HepG2 (cell line): ENCODE results near the gene FAM117B. TPM values are rescaled to one million over a fixed set of nuclear protein-coding genes. Genes with fewer than 3 reads are reported as not detected.

Experiments used
- ATAC-seq: fragments of 200-7000 bp; cut with Tn5 transposase; 3 replicates; pipeline ENCODE4 v1.9.1; 2020; ENCODE audit warnings: mild to moderate bottlenecking, moderate library complexity
- BruUV-seq: library from RNA; stranded (reverse); fragments of 400-500 nt; replicated peaks from 2 replicates; lab custom pipeline; 2021; lab: Mats Ljungman, UMichigan
- CTCF ChIA-PET: fragments of 300-600 bp; formaldehyde crosslinking; extraction: SDS; loops from one replicate; lab custom pipeline; 2021; ENCODE audit warnings: low total read pairs, inconsistent platforms, low intra/inter-chr PET ratio; lab: Yijun Ruan, JAX
- POLR2A ChIA-PET: fragments of 350-600 bp; sonication (Branson Sonifier 250); formaldehyde crosslinking; loops from one replicate; lab custom pipeline; 2020; ENCODE audit warnings: antibody characterized with exemption, inconsistent platforms; lab: Yijun Ruan, JAX
- DNase-seq: peaks from one replicate; pipeline ENCODE4 v3.0.0-alpha.2; 2015; ENCODE audit warnings: low spot score
- FAIRE-seq: peaks from 3 replicates; lab custom pipeline; 2011; peaks lifted over from hg19 to GRCh38; lab: Jason Lieb, UNC
- H2AFZ ChIP-seq: one replicate; pipeline ENCODE4 v1.6.1; 2011; ENCODE audit warnings: low read length, inconsistent platforms
- H3K27ac ChIP-seq: fragments of 300-600 bp; 3 replicates; pipeline ENCODE4 v1.8.0; 2011; ENCODE audit warnings: mixed run types, mild to moderate bottlenecking, mixed read lengths, low read length, inconsistent platforms; ENCODE audit not compliant: insufficient read depth; ENCODE audit errors: extremely low read length
- H3K27me3 ChIP-seq, 2 experiments: fragments of 200-600 bp in 1 of 2; 2 replicates in 1 of 2; 3 replicates in 1 of 2; pipeline versions ENCODE4 v1.6.0 to v1.8.0; 2011; ENCODE audit warnings: low read length in 2 of 2, mild to moderate bottlenecking in 2 of 2, moderate library complexity in 2 of 2, inconsistent platforms in 1 of 2; ENCODE audit not compliant: insufficient read depth in 2 of 2, control insufficient read depth in 1 of 2
- H3K36me3 ChIP-seq, 2 experiments: fragments of 200-600 bp in 1 of 2; replicated peaks in 1 of 2; 2 replicates in 1 of 2; 3 replicates in 1 of 2; pipeline versions ENCODE4 v1.5.1 to v1.8.0; 2011; ENCODE audit warnings: low read length in 2 of 2, inconsistent platforms in 1 of 2; ENCODE audit not compliant: insufficient read depth in 2 of 2, control insufficient read depth in 1 of 2
- H3K4me1 ChIP-seq: 2 replicates; pipeline ENCODE4 v1.5.1; 2012; ENCODE audit warnings: low read length, inconsistent platforms; ENCODE audit not compliant: insufficient read depth
- H3K4me2 ChIP-seq: 2 replicates; pipeline ENCODE4 v1.6.0; 2011; ENCODE audit warnings: low read depth, low read length, inconsistent platforms
- H3K4me3 ChIP-seq, 3 experiments: fragments of 200-600 bp in 1 of 3; sonication (generic), shearing (Covaris generic) in 1 of 3; replicated peaks in 1 of 3; 2 replicates each; pipeline ENCODE4 v1.5.1; 2011 to 2016; ENCODE audit warnings: low read length in 3 of 3, inconsistent platforms in 2 of 3, low read depth in 2 of 3, mild to moderate bottlenecking in 2 of 3, control low read depth in 1 of 3, mixed read lengths in 1 of 3; ENCODE audit not compliant: insufficient read depth in 1 of 3
- H3K79me2 ChIP-seq: one replicate; pipeline ENCODE4 v1.6.1; 2011; ENCODE audit warnings: low read length, inconsistent platforms; ENCODE audit not compliant: insufficient read depth
- H3K9ac ChIP-seq: 2 replicates; pipeline ENCODE4 v1.6.0; 2011; ENCODE audit warnings: mild to moderate bottlenecking, low read depth, low read length, inconsistent platforms; ENCODE audit not compliant: insufficient read depth
- H3K9me3 ChIP-seq: 2 replicates; pipeline ENCODE4 v1.5.1; 2012; ENCODE audit warnings: mild to moderate bottlenecking, low read length
- H4K20me1 ChIP-seq: 2 replicates; pipeline ENCODE4 v1.6.0; 2011; ENCODE audit warnings: inconsistent platforms, mild to moderate bottlenecking, low read length, moderate library complexity; ENCODE audit not compliant: insufficient read depth
- ATF7 ChIP-seq, 2 experiments: fragments of 450-650 bp in 1 of 2; sonication (generic) in 1 of 2; formaldehyde crosslinking in 1 of 2; IDR thresholded peaks; 2 replicates each; pipeline versions ENCODE4 v1.4.0 to v1.6.1; 2016 to 2020; ENCODE audit warnings: antibody characterized with exemption in 1 of 2, mild to moderate bottlenecking in 1 of 2, missing genetic modification reagents in 1 of 2
- CREB1 ChIP-seq, 2 experiments: fragments of 450-650 bp in 1 of 2; IDR thresholded peaks; 2 replicates each; pipeline ENCODE4 v1.6.1; 2016 to 2017; ENCODE audit warnings: control low read depth in 1 of 2, mild to moderate bottlenecking in 1 of 2, missing compliant biosample characterization in 1 of 2, missing genetic modification characterization in 1 of 2
- PAWR ChIP-seq: sonication (generic); formaldehyde crosslinking; IDR thresholded peaks from 2 replicates; pipeline ENCODE4 v1.4.0; 2020; ENCODE audit warnings: missing genetic modification reagents, mild to moderate bottlenecking, borderline replicate concordance
- YEATS4 ChIP-seq: sonication (generic); formaldehyde crosslinking; IDR thresholded peaks from 2 replicates; pipeline ENCODE4 v1.4.0; 2020; ENCODE audit warnings: missing genetic modification reagents, borderline replicate concordance
- ZBTB38 ChIP-seq: sonication (generic); formaldehyde crosslinking; IDR thresholded peaks from 2 replicates; pipeline ENCODE4 v1.5.1; 2020; ENCODE audit warnings: mild to moderate bottlenecking, missing genetic modification reagents
- ZNF558 ChIP-seq: sonication (generic); formaldehyde crosslinking; IDR thresholded peaks from 2 replicates; pipeline ENCODE4 v1.9.0; 2022; ENCODE audit warnings: mild to moderate bottlenecking, missing genetic modification reagents, borderline replicate concordance
- whole genome bisulfite sequencing: methylation state at CpG from one replicate; pipeline ENCODE4 v1.1.6; 2017; ENCODE audit warnings: low lambda C conversion rate; 5-methylcytosine and 5-hydroxymethylcytosine counted together
- in situ Hi-C: cut with HindIII; loops from 2 replicates; pipeline ENCODE4 v1.10.0; 2017; ENCODE audit warnings: low pct_unique_long_range_greater_than_20kb; ENCODE audit not compliant: extremely low pct_ligation_motif_present
- intact Hi-C: fragments of 100-400 bp; cut with micrococcal nuclease; formaldehyde crosslinking; loops from one replicate; pipeline ENCODE4 v1.10.0; 2022; ENCODE audit not compliant: unreplicated experiment
- polyA plus RNA-seq, 8 experiments: library from polyadenylated mRNA; depleted of rRNA in 3 of 8; stranded (reverse) in 7 of 8; unstranded in 1 of 8; fragments of >200 nt; fragmentation: Illumina TruSeq in 4 of 8; extraction: Trizol in 4 of 8; gene quantifications; 2 replicates each; pipeline versions ENCODE4 v1.2.1 to v1.2.3, GENCODE V29; 2011 to 2016; ENCODE audit warnings: low read depth in 4 of 8, missing spikeins in 1 of 8, mixed read lengths in 1 of 8; ENCODE audit not compliant: insufficient read depth in 1 of 8
- total RNA-seq, 5 experiments: library from RNA; depleted of rRNA; stranded (reverse); fragments of >200 nt; fragmentation: Illumina TruSeq; extraction: Trizol; gene quantifications; 2 replicates each; pipeline ENCODE4 v1.2.3, GENCODE V29; 2016; ENCODE audit warnings: low read depth in 1 of 5

The FAM117B gene
- total and polyA plus RNA-seq, 2 of the 13 experiments (the other 11 are each of a cell fraction or from before 2014, with no cell fraction given) = 5.8 to 11.0 TPM

GRCh38 chr2:202632682-202633290, 2.0 kb upstream of the FAM117B start:
- BruUV-seq = no TSS peak
- H3K9me3 ChIP-seq = no peaks in the 10 kb centered on the region
- peaks cover 19% of the 10 kb centered on the region for H3K79me2 ChIP-seq
- no peaks in the 10 kb centered on the region for H3K36me3 ChIP-seq
- H4K20me1 ChIP-seq = peaks cover 13% of the 10 kb centered on the region; the same call in 1 of the 2 replicates
- in situ Hi-C loops = no loop called here
- POLR2A ChIA-PET = no interaction called here
- H2AFZ ChIP-seq = no peak overlapping the region
- peaks cover 34% of the 10 kb centered on the region for H3K4me1 ChIP-seq
- CTCF ChIA-PET = no interaction called here
- WGBS = 81% methylated on average over 4 of the region's 4 CpGs
- no peak overlapping the region for H3K9ac ChIP-seq
- intact Hi-C loops = loop anchor here (10.0 kb wide), 1 partner anchor 382 kb away; the partner anchor contains the start of gene NBEAL1
- H3K4me3 ChIP-seq = no peak overlapping the region
- DNase-seq (no peak), FAIRE-seq (no peak), ATAC-seq (no peak)
- no peak overlapping the region for H3K4me2 ChIP-seq
- H3K27me3 ChIP-seq = no peaks in the 10 kb centered on the region; a peak in 1 of 5 replicates
- 0 out of 2 replicates have a peak, but pooled peaks have one; percentile 33 for TF ChIP-seq ATF7 (IDR thresholded peaks at IDR 0.05)
- TF ChIP-seq ATF7 (CRISPR knock-in tag; IDR thresholded peaks at IDR 0.05) = no peak
- TF ChIP-seq PAWR (CRISPR knock-in tag) = no peak
- peak; percentile 78 for TF ChIP-seq CREB1 (IDR thresholded peaks at IDR 0.05)
- TF ChIP-seq CREB1 (CRISPR knock-in tag; IDR thresholded peaks at IDR 0.05) = no peak
- H3K27ac ChIP-seq = no peak overlapping the region

DNA sequence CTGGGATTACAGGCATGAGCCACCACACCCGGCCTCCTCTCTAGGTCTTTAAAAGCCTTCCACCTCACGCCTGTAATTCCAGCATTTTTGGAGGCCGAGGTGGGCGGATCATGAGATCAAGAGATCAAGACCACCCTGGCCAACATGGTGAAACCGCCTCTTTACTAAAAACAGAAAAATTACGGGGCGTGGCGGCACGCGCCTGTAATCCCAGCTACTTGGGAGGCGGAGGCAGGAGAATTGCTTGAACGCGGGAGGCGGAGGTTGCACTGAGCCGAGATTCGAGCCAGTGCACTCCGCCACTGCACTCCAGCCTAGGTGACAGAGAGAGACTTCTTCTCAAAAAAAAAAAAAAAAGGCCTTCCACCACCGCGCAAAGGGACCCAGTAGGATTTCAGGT, 1.3 kb upstream of the FAM117B start:
- no peaks in the 10 kb centered on the region; a peak in 1 of 5 replicates for H3K27me3 ChIP-seq
- whole genome bisulfite sequencing = 97% methylated on average over 19 of the region's 19 CpGs

More for the DNA sequence above, 1.3 kb upstream of the FAM117B start:
- H3K4me1 ChIP-seq = peaks cover 37% of the 10 kb centered on the region
- intact Hi-C loops (loop anchor here (10.0 kb wide), 1 partner anchor 381 kb away; the partner anchor contains the start of gene NBEAL1), in situ Hi-C loops (no loop called here)
- CTCF ChIA-PET = no interaction called here
- no TSS peak for BruUV-seq
- DNase-seq = no peak
- no peak for ATAC-seq
- no peak for FAIRE-seq
- H3K4me3 ChIP-seq = no peak overlapping the region
- H3K9me3 ChIP-seq = no peaks in the 10 kb centered on the region
- POLR2A ChIA-PET = interaction anchor here (1.5 kb wide), 1 partner anchor 32 kb away, joined by 5 read pairs; no protein-coding TSS in a partner anchor
- H2AFZ ChIP-seq = peak overlapping the region; percentile 67
- peaks cover 26% of the 10 kb centered on the region for H3K79me2 ChIP-seq
- H4K20me1 ChIP-seq = peaks cover 19% of the 10 kb centered on the region; the same call in 1 of the 2 replicates
- H3K9ac ChIP-seq = no peak overlapping the region
- H3K4me2 ChIP-seq = no peak overlapping the region
- H3K36me3 ChIP-seq = no peaks in the 10 kb centered on the region
- no peak overlapping the region for H3K27ac ChIP-seq
- TF ChIP-seq YEATS4 (0 out of 2 replicates have a peak, but pooled peaks have one; percentile 4), ZNF558 (CRISPR knock-in tag) (no peak), ZBTB38 (CRISPR knock-in tag) (peak; percentile 70)
